Stomach smooth muscle (tissue), 2 donors: Measurements from ENCODE around the gene TMPRSS9.

Experiments
- H3K27ac ChIP-seq: one replicate; pipeline ENCODE4 v1.7.0; 2013; ENCODE audit warnings: mild to moderate bottlenecking, low read length, inconsistent platforms
- H3K27me3 ChIP-seq, 2 donors: one replicate each; pipeline ENCODE4 v1.7.0; 2013; ENCODE audit warnings: low read length in 2 of 2; ENCODE audit not compliant: insufficient read depth in 2 of 2, control insufficient read depth in 1 of 2
- H3K36me3 ChIP-seq, 2 donors: one replicate each; pipeline ENCODE4 v1.7.0; 2013; ENCODE audit warnings: low read length in 2 of 2; ENCODE audit not compliant: control insufficient read depth in 2 of 2, insufficient read depth in 2 of 2
- H3K4me1 ChIP-seq: one replicate; pipeline ENCODE4 v1.7.0; 2013; ENCODE audit warnings: low read length; ENCODE audit not compliant: control insufficient read depth, insufficient read depth
- H3K4me3 ChIP-seq, 2 donors: one replicate each; pipeline ENCODE4 v1.7.0; 2013; ENCODE audit warnings: low read length in 2 of 2
- H3K9ac ChIP-seq, 2 donors: one replicate each; pipeline ENCODE4 v1.7.0; 2013; ENCODE audit warnings: low read length in 2 of 2, mild to moderate bottlenecking in 1 of 2
- H3K9me3 ChIP-seq, 2 donors: one replicate each; pipeline ENCODE4 v1.7.0; 2013; ENCODE audit warnings: low read length in 2 of 2; ENCODE audit not compliant: control insufficient read depth in 2 of 2
- donor health status: healthy.
- donor health status: Pancreatic carcinoma.

TMPRSS9 gene

GRCh38 chr19:2443116-2443784, 83.2 kb downstream of the TMPRSS9 start:
- Histone ChIP-seq H3K9me3 (no peaks in the 10 kb centered on the region), H3K36me3 (peaks cover 6 to 8% of the 10 kb centered on the region in 2 donors), H3K4me1 (no peaks in the 10 kb centered on the region), H3K4me3 (no peak overlapping the region), H3K9ac (no peak overlapping the region), H3K27ac (no peak overlapping the region), H3K27me3 (no peaks in the 10 kb centered on the region)

GRCh38 chr19:2443785-2444182, 83.7 kb downstream of the TMPRSS9 start:
- Histone ChIP-seq H3K4me1 (no peaks in the 10 kb centered on the region), H3K27me3 (no peaks in the 10 kb centered on the region), H3K9ac (no peak overlapping the region), H3K9me3 (no peaks in the 10 kb centered on the region), H3K4me3 (no peak overlapping the region), H3K36me3 (peaks cover 5 to 6% of the 10 kb centered on the region in 2 donors), H3K27ac (no peak overlapping the region)

- Histone ChIP-seq H3K9ac (no peak overlapping the region), H3K4me1 (no peaks in the 10 kb centered on the region), H3K9me3 (no peaks in the 10 kb centered on the region), H3K36me3 (peaks cover 2 to 6% of the 10 kb centered on the region in 2 donors), H3K27me3 (no peaks in the 10 kb centered on the region), H3K4me3 (no peak overlapping the region), H3K27ac (no peak overlapping the region)
Observed at GRCh38 chr19:2444251-2445002, 84.4 kb downstream of the TMPRSS9 start.

GRCh38 chr19:2446381-2446780, 86.3 kb downstream of the TMPRSS9 start:
- H3K4me3 ChIP-seq: no peak overlapping the region
- H3K9ac ChIP-seq: no peak overlapping the region
- peaks cover 2 to 6% of the 10 kb centered on the region in 2 donors for H3K36me3 ChIP-seq
- no peaks in the 10 kb centered on the region for H3K27me3 ChIP-seq
- H3K27ac ChIP-seq: no peak overlapping the region
- no peaks in the 10 kb centered on the region for H3K4me1 ChIP-seq
- no peaks in the 10 kb centered on the region for H3K9me3 ChIP-seq

GRCh38 chr19:2449019-2449418, 89.0 kb downstream of the TMPRSS9 start:
- peaks cover 0 to 2% of the 10 kb centered on the region in 2 donors for H3K36me3 ChIP-seq
- H3K27ac ChIP-seq: no peak overlapping the region
- no peaks in the 10 kb centered on the region for H3K9me3 ChIP-seq
- H3K9ac ChIP-seq: no peak overlapping the region
- no peaks in the 10 kb centered on the region for H3K27me3 ChIP-seq
- no peak overlapping the region for H3K4me3 ChIP-seq
- no peaks in the 10 kb centered on the region for H3K4me1 ChIP-seq

- Histone ChIP-seq H3K9ac (no peak overlapping the region), H3K36me3 (no peaks in the 10 kb centered on the region), H3K27ac (no peak overlapping the region), H3K4me3 (no peak overlapping the region), H3K9me3 (no peaks in the 10 kb centered on the region), H3K4me1 (peaks cover 10% of the 10 kb centered on the region), H3K27me3 (no peaks in the 10 kb centered on the region)
Observed at GRCh38 chr19:2451138-2451537, 91.1 kb downstream of the TMPRSS9 start.

- Histone ChIP-seq H3K4me3 (no peak overlapping the region), H3K27ac (no peak overlapping the region), H3K27me3 (no peaks in the 10 kb centered on the region), H3K9me3 (no peaks in the 10 kb centered on the region), H3K9ac (no peak overlapping the region), H3K36me3 (no peaks in the 10 kb centered on the region), H3K4me1 (peaks cover 11% of the 10 kb centered on the region)
Observed at GRCh38 chr19:2451741-2452140, 91.7 kb downstream of the TMPRSS9 start.

- Histone ChIP-seq H3K27ac (no peak overlapping the region), H3K9me3 (no peaks in the 10 kb centered on the region), H3K9ac (no peak overlapping the region), H3K4me3 (no peak overlapping the region), H3K27me3 (no peaks in the 10 kb centered on the region), H3K36me3 (no peaks in the 10 kb centered on the region), H3K4me1 (peaks cover 15% of the 10 kb centered on the region)
Observed at GRCh38 chr19:2453431-2454025, 93.5 kb downstream of the TMPRSS9 start.

- Histone ChIP-seq H3K4me3 (no peak overlapping the region), H3K9me3 (no peaks in the 10 kb centered on the region), H3K36me3 (no peaks in the 10 kb centered on the region), H3K4me1 (peaks cover 15% of the 10 kb centered on the region), H3K27me3 (no peaks in the 10 kb centered on the region), H3K27ac (no peak overlapping the region), H3K9ac (no peak overlapping the region)
Observed at GRCh38 chr19:2454199-2454961, 94.3 kb downstream of the TMPRSS9 start.

GRCh38 chr19:2454962-2455850, 95.1 kb downstream of the TMPRSS9 start:
- Histone ChIP-seq H3K9ac (peak overlapping the region; percentile 62 to 72), H3K4me3 (peak overlapping the region; percentile 70 to 82), H3K36me3 (no peaks in the 10 kb centered on the region), H3K27me3 (no peaks in the 10 kb centered on the region), H3K4me1 (peaks cover 15% of the 10 kb centered on the region), H3K9me3 (no peaks in the 10 kb centered on the region), H3K27ac (no peak overlapping the region)
